HEK293 (cell line): ENCODE data around the gene XPNPEP2.

Source experiments
- CTCF ChIA-PET: fragments of 350-600 bp; formaldehyde crosslinking; extraction: SDS; loops from one replicate; lab custom pipeline; 2021; ENCODE audit warnings: antibody characterized with exemption; lab: Yijun Ruan, JAX
- POLR2A ChIA-PET: fragments of 300-600 bp; formaldehyde crosslinking; extraction: SDS; loops from one replicate; lab custom pipeline; 2020; ENCODE audit warnings: antibody characterized with exemption, inconsistent platforms; lab: Yijun Ruan, JAX
- H3K27ac ChIP-seq: fragments of 200-500 bp; sonication (Bioruptor generic); 2 replicates; pipeline ENCODE4 v1.5.1; 2014; ENCODE audit warnings: low read depth, low read length, control low read depth, inconsistent platforms; ENCODE audit errors: extremely low read depth
- H3K36me3 ChIP-seq, 2 experiments: fragments of 200-500 bp in 1 of 2; sonication (Bioruptor generic) in 1 of 2; 1 replicate in 1 of 2; 2 replicates in 1 of 2; pipeline ENCODE4 v1.5.1; 2014 to 2017; ENCODE audit warnings: inconsistent platforms in 2 of 2, low read length in 2 of 2; ENCODE audit not compliant: control insufficient read depth in 2 of 2, insufficient read depth in 1 of 2
- H3K4me1 ChIP-seq: fragments of 200-500 bp; sonication (Bioruptor generic); 2 replicates; pipeline ENCODE4 v1.5.1; 2014; ENCODE audit warnings: mild to moderate bottlenecking, low read length, inconsistent platforms; ENCODE audit not compliant: control insufficient read depth, insufficient read depth
- H3K4me3 ChIP-seq: 2 replicates; pipeline ENCODE4 v1.5.1; 2011; ENCODE audit warnings: low read depth, mild to moderate bottlenecking, control low read depth, low read length, moderate library complexity
- H3K9me3 ChIP-seq: fragments of 200-500 bp; sonication (Bioruptor generic); 2 replicates; pipeline ENCODE4 v1.5.1; 2014; ENCODE audit warnings: low read depth, low read length, inconsistent platforms; ENCODE audit not compliant: control insufficient read depth, insufficient read depth
- AEBP2 ChIP-seq: fragments of 450-650 bp; formaldehyde crosslinking; IDR thresholded peaks from 2 replicates; pipeline ENCODE4 v1.5.1; 2016; ENCODE audit warnings: missing biosample characterization, missing genetic modification characterization, borderline replicate concordance
- REPIN1 ChIP-seq: fragments of 450-650 bp; formaldehyde crosslinking; IDR thresholded peaks from 2 replicates; pipeline ENCODE4 v1.5.1; 2017; ENCODE audit warnings: missing biosample characterization, missing genetic modification characterization, low read depth
- TSHZ1 ChIP-seq: fragments of 450-650 bp; formaldehyde crosslinking; IDR thresholded peaks from 2 replicates; pipeline ENCODE4 v1.5.1; 2016; ENCODE audit warnings: missing biosample characterization, missing genetic modification characterization, borderline replicate concordance
- ZNF114 ChIP-seq: fragments of 450-650 bp; formaldehyde crosslinking; IDR thresholded peaks from 2 replicates; pipeline ENCODE4 v1.5.0; 2017; ENCODE audit warnings: missing biosample characterization, missing genetic modification characterization
- ZNF132 ChIP-seq: fragments of 450-650 bp; formaldehyde crosslinking; IDR thresholded peaks from 2 replicates; pipeline ENCODE4 v1.5.1; 2017; ENCODE audit warnings: missing biosample characterization, missing genetic modification characterization, borderline replicate concordance
- ZNF184 ChIP-seq: fragments of 450-650 bp; IDR thresholded peaks from 2 replicates; pipeline ENCODE4 v1.5.1; 2018; ENCODE audit warnings: missing biosample characterization, mild to moderate bottlenecking, missing genetic modification characterization
- ZNF23 ChIP-seq: fragments of 450-650 bp; formaldehyde crosslinking; IDR thresholded peaks from 2 replicates; pipeline ENCODE4 v1.5.1; 2016; ENCODE audit warnings: missing biosample characterization, missing genetic modification characterization, borderline replicate concordance
- ZNF335 ChIP-seq: fragments of 450-650 bp; formaldehyde crosslinking; conservative IDR thresholded peaks from 2 replicates; pipeline ENCODE4 v1.5.1; 2016; ENCODE audit warnings: missing biosample characterization, missing genetic modification characterization
- ZNF354C ChIP-seq: fragments of 450-650 bp; formaldehyde crosslinking; IDR thresholded peaks from 2 replicates; pipeline ENCODE4 v1.5.1; 2016; ENCODE audit warnings: missing biosample characterization, missing genetic modification characterization, low read depth, borderline replicate concordance
- ZNF501 ChIP-seq: fragments of 450-650 bp; formaldehyde crosslinking; IDR thresholded peaks from 2 replicates; pipeline ENCODE4 v1.5.1; 2016; ENCODE audit warnings: missing biosample characterization, missing genetic modification characterization
- ZNF521 ChIP-seq: fragments of 450-650 bp; formaldehyde crosslinking; IDR thresholded peaks from 2 replicates; pipeline ENCODE4 v1.5.1; 2017; ENCODE audit warnings: missing biosample characterization, mild to moderate bottlenecking, missing genetic modification characterization
- ZNF548 ChIP-seq: fragments of 450-650 bp; formaldehyde crosslinking; IDR thresholded peaks from 2 replicates; pipeline ENCODE4 v1.5.1; 2016; ENCODE audit warnings: missing biosample characterization, missing genetic modification characterization
- ZNF610 ChIP-seq: fragments of 450-650 bp; formaldehyde crosslinking; IDR thresholded peaks from 2 replicates; pipeline ENCODE4 v1.5.1; 2016; ENCODE audit warnings: missing biosample characterization, missing genetic modification characterization, borderline replicate concordance
- ZNF707 ChIP-seq: fragments of 450-650 bp; formaldehyde crosslinking; IDR thresholded peaks from 2 replicates; pipeline ENCODE4 v1.5.1; 2016; ENCODE audit warnings: missing biosample characterization, missing genetic modification characterization
- ZNF776 ChIP-seq: fragments of 450-650 bp; formaldehyde crosslinking; IDR thresholded peaks from 2 replicates; pipeline ENCODE4 v1.5.0; 2017; ENCODE audit warnings: missing biosample characterization, missing genetic modification characterization, borderline replicate concordance
- ZNF792 ChIP-seq: fragments of 450-650 bp; formaldehyde crosslinking; IDR thresholded peaks from 2 replicates; pipeline ENCODE4 v1.5.1; 2016; ENCODE audit warnings: missing biosample characterization, missing genetic modification characterization
- ZNF837 ChIP-seq: fragments of 450-650 bp; formaldehyde crosslinking; IDR thresholded peaks from 2 replicates; pipeline ENCODE4 v1.5.1; 2016; ENCODE audit warnings: missing biosample characterization, missing genetic modification characterization
- TF ChIP-seq, protein P1 (sequence below): fragments of 450-650 bp; formaldehyde crosslinking; IDR thresholded peaks from 2 replicates; pipeline ENCODE4 v1.5.1; 2016; ENCODE audit warnings: missing biosample characterization, missing genetic modification characterization, borderline replicate concordance
- TF ChIP-seq, protein P2 (sequence below): fragments of 450-650 bp; formaldehyde crosslinking; IDR thresholded peaks from 2 replicates; pipeline ENCODE4 v1.5.1; 2016; ENCODE audit warnings: missing biosample characterization, missing genetic modification characterization
- TF ChIP-seq, protein P3 (sequence below): fragments of 450-650 bp; formaldehyde crosslinking; IDR thresholded peaks from 2 replicates; pipeline ENCODE4 v1.5.1; 2016; ENCODE audit warnings: missing biosample characterization, missing genetic modification characterization, low read depth
- TF ChIP-seq, protein P4 (sequence below): fragments of 450-650 bp; formaldehyde crosslinking; IDR thresholded peaks from 2 replicates; pipeline ENCODE4 v1.5.1; 2016; ENCODE audit warnings: missing biosample characterization, missing genetic modification characterization

The XPNPEP2 gene

DNA sequence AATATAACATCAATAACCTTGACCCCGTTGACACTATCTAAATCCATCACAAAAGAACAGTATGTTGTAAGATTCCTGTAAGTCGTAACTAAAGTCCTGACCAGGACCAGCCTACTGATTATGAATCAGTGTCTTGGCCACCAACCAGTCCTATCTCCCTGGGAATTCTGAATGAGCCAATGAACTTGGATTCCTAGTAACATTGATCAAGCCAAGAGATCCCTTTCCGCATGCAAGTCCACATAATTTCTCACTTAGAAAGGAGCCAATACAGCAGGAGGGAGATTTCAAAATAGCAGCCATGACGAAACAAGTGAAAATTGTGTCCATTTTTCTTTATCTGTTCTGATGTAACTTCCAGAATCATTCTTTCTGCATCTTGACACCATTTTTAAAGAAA is 9.5 kb downstream of the XPNPEP2 start (continued):
- no peak for TF ChIP-seq TSHZ1 (tag by site-specific recombination)
- TF ChIP-seq ZNF114 (tag by site-specific recombination) = no peak
- no peak for TF ChIP-seq ZNF837
- no peak for TF ChIP-seq ZNF610
- TF ChIP-seq ZNF335 (tag by site-specific recombination) = no peak
- TF ChIP-seq ZNF521 (tag by site-specific recombination) = no peak
- TF ChIP-seq ZNF792 (tag by site-specific recombination) = no peak
- TF ChIP-seq, protein P1, sequence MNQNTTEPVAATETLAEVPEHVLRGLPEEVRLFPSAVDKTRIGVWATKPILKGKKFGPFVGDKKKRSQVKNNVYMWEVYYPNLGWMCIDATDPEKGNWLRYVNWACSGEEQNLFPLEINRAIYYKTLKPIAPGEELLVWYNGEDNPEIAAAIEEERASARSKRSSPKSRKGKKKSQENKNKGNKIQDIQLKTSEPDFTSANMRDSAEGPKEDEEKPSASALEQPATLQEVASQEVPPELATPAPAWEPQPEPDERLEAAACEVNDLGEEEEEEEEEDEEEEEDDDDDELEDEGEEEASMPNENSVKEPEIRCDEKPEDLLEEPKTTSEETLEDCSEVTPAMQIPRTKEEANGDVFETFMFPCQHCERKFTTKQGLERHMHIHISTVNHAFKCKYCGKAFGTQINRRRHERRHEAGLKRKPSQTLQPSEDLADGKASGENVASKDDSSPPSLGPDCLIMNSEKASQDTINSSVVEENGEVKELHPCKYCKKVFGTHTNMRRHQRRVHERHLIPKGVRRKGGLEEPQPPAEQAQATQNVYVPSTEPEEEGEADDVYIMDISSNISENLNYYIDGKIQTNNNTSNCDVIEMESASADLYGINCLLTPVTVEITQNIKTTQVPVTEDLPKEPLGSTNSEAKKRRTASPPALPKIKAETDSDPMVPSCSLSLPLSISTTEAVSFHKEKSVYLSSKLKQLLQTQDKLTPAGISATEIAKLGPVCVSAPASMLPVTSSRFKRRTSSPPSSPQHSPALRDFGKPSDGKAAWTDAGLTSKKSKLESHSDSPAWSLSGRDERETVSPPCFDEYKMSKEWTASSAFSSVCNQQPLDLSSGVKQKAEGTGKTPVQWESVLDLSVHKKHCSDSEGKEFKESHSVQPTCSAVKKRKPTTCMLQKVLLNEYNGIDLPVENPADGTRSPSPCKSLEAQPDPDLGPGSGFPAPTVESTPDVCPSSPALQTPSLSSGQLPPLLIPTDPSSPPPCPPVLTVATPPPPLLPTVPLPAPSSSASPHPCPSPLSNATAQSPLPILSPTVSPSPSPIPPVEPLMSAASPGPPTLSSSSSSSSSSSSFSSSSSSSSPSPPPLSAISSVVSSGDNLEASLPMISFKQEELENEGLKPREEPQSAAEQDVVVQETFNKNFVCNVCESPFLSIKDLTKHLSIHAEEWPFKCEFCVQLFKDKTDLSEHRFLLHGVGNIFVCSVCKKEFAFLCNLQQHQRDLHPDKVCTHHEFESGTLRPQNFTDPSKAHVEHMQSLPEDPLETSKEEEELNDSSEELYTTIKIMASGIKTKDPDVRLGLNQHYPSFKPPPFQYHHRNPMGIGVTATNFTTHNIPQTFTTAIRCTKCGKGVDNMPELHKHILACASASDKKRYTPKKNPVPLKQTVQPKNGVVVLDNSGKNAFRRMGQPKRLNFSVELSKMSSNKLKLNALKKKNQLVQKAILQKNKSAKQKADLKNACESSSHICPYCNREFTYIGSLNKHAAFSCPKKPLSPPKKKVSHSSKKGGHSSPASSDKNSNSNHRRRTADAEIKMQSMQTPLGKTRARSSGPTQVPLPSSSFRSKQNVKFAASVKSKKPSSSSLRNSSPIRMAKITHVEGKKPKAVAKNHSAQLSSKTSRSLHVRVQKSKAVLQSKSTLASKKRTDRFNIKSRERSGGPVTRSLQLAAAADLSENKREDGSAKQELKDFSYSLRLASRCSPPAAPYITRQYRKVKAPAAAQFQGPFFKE (tag by site-specific recombination) = no peak
- TF ChIP-seq, all 188 proteins: peak for 0

DNA sequence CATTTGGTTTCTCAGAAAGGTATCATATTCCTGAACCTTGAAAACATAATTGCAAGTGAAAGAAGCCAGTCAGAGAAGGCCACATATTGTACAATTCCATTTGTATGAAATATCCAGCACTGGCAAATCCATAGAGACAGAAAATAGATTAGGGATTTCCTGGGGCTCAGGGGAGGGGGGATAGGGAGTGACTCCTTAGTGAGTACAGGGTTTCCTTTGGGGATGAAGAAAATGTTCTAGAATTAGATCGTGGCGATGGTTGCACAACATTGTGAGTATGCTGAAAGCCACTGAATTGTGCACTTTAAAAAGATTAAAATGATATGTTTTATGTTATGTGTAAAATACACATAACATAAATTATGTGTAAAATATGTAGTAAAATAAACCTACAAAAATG is 10.3 kb downstream of the XPNPEP2 start:
- H3K27ac ChIP-seq = no peak overlapping the region
- TF ChIP-seq ZNF23 (tag by site-specific recombination) = no peak
- TF ChIP-seq ZNF184 (tag by site-specific recombination) = no peak
- TF ChIP-seq, protein P2, sequence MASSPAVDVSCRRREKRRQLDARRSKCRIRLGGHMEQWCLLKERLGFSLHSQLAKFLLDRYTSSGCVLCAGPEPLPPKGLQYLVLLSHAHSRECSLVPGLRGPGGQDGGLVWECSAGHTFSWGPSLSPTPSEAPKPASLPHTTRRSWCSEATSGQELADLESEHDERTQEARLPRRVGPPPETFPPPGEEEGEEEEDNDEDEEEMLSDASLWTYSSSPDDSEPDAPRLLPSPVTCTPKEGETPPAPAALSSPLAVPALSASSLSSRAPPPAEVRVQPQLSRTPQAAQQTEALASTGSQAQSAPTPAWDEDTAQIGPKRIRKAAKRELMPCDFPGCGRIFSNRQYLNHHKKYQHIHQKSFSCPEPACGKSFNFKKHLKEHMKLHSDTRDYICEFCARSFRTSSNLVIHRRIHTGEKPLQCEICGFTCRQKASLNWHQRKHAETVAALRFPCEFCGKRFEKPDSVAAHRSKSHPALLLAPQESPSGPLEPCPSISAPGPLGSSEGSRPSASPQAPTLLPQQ (tag by site-specific recombination) = no peak
- TF ChIP-seq ZNF354C (tag by site-specific recombination) = no peak
- TF ChIP-seq ZNF132 (tag by site-specific recombination) = no peak
- no peak for TF ChIP-seq ZNF501 (tag by site-specific recombination)
- TF ChIP-seq ZNF776 (tag by site-specific recombination) = no peak
- TF ChIP-seq ZNF548 (tag by site-specific recombination) = no peak
- TF ChIP-seq ZNF707 (tag by site-specific recombination) = no peak
- TF ChIP-seq REPIN1 (tag by site-specific recombination) = no peak
- no peak for TF ChIP-seq AEBP2 (tag by site-specific recombination)
- TF ChIP-seq, protein P3, sequence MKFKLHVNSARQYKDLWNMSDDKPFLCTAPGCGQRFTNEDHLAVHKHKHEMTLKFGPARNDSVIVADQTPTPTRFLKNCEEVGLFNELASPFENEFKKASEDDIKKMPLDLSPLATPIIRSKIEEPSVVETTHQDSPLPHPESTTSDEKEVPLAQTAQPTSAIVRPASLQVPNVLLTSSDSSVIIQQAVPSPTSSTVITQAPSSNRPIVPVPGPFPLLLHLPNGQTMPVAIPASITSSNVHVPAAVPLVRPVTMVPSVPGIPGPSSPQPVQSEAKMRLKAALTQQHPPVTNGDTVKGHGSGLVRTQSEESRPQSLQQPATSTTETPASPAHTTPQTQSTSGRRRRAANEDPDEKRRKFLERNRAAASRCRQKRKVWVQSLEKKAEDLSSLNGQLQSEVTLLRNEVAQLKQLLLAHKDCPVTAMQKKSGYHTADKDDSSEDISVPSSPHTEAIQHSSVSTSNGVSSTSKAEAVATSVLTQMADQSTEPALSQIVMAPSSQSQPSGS (tag by site-specific recombination) = no peak
- TF ChIP-seq, protein P4, sequence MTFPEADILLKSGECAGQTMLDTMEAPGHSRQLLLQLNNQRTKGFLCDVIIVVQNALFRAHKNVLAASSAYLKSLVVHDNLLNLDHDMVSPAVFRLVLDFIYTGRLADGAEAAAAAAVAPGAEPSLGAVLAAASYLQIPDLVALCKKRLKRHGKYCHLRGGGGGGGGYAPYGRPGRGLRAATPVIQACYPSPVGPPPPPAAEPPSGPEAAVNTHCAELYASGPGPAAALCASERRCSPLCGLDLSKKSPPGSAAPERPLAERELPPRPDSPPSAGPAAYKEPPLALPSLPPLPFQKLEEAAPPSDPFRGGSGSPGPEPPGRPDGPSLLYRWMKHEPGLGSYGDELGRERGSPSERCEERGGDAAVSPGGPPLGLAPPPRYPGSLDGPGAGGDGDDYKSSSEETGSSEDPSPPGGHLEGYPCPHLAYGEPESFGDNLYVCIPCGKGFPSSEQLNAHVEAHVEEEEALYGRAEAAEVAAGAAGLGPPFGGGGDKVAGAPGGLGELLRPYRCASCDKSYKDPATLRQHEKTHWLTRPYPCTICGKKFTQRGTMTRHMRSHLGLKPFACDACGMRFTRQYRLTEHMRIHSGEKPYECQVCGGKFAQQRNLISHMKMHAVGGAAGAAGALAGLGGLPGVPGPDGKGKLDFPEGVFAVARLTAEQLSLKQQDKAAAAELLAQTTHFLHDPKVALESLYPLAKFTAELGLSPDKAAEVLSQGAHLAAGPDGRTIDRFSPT = no peak

More for the DNA sequence above, 10.3 kb downstream of the XPNPEP2 start:
- CTCF ChIA-PET = no interaction called here
- H3K4me3 ChIP-seq = no peak overlapping the region
- H3K36me3 ChIP-seq = no peaks in the 10 kb centered on the region
- H3K9me3 ChIP-seq = no peaks in the 10 kb centered on the region
- POLR2A ChIA-PET = no interaction called here
- H3K4me1 ChIP-seq = no peaks in the 10 kb centered on the region
